GM21825 (cell line): ENCODE data around the gene NIF3L1.
"Not testable (repeated sequence)": the region's sequence is repeated elsewhere in the genome, so short reads cannot be mapped to it uniquely, and the experiment has no call there.

Source experiments
- ATAC-seq: cut with Tn5 transposase; IDR thresholded peaks from one replicate; pipeline ENCODE4 v1.9.1; 2021; ENCODE audit warnings: mild to moderate bottlenecking, moderate library complexity; ENCODE audit not compliant: unreplicated experiment

Gene NIF3L1

DNA sequence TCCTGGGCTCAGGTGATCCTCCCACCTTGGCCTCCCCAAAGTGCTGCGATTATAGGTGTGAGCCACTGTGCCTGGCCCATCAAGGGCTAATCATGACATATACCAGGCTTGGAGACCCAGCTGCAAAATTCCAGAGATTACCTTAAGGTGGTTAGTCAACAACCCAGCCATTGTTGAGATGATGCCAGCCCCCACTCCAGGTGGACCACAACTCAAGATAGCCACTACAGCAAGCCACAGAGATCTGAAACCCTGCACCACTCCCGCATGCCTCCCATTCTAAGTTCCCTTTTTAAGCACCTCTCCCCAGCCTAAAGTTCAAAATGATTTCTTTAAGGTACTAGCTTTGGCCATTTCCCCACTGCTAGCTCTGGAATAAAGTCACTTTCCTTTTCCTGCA lies 20.2 kb upstream of the NIF3L1 start:
- no peak for ATAC-seq

DNA sequence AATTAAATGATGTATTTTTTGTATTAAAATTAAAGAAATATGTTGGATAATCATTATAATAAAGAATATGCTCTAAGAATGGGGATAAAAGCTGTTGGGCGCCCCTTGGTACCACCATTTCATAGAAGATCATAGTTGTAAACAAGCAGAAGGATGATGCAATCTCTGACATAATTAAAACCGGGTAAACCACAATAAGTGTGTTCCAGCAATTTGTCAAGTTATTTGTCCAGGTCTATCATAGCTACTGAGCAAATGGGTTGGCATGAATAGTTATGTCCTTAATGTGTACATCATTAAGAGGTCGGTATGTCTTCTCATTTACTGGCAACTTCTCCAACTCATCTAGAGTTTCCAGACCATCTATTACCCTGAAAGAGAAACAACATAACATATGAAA lies 18.0 kb upstream of the NIF3L1 start:
- no peak for ATAC-seq

DNA sequence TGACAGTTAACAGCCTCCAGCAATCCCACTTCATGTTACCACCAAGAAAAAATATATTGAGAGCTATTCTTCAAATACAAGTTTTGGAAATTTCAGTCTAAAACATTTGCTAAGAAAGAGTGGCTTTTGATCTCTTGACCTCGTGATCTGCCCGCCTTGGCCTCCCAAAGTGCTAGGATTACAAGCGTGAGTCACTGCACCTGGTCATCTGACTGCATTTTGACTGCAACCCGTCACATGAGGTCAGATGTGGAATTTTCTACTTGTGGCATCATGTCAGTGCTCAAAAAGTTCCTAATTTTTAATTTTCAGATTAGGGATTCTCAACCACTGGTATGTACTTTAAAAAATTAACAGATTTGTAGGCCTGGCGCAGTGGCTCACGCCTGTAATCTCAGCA lies 15.6 kb upstream of the NIF3L1 start:
- ATAC-seq: no peak

DNA sequence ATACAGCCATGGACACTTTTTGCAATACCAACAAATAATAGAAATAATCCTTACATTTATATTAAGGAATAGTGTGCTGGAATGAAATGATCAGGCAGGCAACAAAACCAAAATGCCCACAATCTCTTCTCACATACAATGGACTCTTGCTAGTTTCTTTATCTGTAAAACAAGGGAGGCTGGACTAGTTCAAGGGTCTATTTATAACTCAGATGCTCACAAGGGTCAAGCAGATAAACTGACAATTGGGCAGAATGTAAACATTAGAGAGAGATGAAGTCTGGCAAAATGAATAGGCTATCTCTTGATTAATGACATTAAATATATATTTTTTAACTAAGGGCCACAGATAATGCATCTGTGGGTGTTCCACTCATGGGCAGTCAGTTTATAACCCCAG lies 11.7 kb upstream of the NIF3L1 start:
- no peak for ATAC-seq

DNA sequence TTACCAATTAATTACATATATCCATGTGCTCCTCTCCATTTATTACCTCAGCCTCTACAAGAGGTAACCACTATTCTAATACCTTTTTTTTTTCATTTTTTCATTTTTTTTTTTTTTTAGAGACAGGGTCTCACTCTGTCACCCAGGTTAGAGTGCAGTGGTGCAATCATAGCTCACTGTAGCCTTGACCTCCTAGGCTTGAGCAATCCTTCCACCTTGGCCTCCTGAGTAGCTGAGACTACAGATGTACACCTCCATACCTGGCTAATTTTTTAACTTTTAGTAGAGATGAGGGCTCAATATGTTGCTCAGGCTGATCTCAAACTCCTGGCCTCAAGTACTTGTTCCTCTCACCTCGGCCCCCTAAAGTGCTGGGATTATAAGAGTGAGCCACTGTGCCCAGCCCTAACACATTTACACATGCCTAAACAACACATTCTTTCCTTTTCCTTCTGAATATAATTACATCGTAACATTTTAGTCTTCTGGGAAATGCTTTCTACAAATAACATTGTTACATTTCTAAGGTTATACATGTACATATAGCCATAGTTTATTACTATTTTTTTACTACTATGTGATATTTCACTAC lies 10.8 kb upstream of the NIF3L1 start:
- ATAC-seq: no peak

DNA sequence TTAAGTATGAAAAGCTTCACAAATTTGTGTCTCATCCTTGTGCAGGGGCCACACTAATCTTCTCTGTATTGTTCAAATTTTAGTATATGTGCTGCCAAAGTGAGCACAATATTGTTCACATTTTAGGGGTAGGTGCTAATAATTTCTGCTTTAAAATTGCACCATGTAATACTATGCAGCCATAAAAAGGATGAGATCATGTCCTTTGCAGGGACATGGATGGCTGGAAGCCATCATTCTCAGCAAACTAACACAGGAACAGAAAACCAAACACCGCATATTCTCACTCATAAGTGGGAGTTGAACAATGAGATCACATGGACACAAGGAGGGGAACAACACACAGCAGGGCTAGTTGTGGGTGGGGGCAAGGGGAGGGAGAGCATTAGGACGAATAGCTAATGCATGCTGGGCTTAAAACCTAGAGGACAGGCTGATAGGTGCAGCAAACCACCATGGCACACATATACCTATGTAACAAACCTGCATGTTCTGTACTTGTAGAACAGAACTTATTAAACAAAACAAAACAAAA lies 7.4 kb upstream of the NIF3L1 start:
- ATAC-seq: not testable (repeated sequence)

DNA sequence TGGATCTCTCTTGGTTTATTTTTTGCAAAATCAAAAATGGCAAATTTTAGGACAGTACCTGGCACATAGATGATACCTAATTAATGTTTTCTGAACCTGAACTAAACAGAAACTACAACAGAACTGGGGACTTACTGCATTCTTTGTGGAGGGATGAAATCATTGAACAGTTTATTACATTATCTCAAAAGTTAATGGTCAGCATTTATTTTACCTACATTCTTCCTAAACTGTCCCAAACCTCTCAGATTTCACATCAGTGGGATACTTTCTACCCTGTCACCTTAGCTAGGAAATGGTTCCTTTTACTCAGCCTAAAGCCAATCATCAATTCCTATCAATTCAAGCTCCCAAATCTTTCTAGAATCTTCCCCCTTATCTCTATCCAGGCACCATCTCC lies 10.3 kb downstream of the NIF3L1 start:
- ATAC-seq: no peak

DNA sequence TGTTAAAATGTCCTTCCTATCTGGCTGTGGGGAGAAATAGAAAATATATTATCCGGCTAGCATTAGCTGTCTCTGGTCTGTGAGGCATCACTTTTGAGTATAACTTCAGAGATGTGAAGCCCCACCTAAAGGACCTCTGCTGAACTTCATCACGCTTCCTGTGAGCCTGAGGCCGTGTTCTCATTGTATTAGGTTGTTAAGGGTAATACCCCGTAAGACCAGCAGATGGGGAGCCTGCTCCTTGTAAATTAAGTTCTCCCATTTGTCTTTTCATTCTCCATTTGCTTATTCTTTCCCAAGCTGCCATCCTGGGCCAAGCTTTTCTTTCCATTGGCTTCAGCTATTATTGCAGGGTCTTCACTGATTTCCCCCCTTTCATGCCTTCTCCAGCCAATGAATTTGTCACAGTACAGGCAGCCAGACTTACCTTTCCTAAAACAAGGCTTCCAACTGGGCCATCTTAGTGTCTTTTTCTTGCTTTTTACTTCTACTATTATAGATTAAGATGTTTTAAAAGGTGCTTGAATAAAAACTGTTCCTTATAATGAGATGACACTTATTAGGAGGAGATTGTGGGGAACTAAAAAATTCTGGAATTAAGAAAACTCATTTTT lies 12.4 kb downstream of the NIF3L1 start:
- peak; percentile 98 for ATAC-seq

DNA sequence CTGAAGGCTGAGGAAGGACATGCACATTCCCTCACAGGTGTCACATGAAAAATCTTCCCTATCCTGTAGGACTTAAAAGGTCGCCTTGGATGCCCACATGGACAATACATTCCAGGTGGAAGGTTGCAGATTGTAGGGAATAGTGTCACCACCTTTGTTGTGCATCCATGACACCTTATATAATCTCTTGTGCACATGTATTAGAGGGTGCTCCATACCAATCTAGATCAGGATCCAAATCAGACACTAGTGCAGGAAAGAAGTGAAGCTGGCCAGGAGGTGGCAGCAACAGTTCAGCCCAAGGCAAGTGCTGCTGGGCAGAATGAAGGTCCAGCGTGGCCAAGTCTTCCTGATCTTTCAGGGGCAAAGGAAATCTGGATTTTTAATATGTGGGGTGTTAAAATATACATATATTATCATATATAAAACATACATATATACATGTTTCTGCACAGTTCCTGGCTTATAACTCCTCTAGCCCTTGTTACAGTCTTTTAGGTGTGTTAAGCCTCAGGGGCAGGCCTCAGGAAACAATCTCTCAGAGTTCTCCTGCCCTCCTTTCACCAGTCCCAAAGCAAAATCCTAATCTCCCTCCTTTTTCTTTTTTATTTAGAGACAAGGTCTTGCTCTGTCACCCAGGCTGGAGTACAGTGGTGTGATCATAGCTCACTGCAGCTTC lies 16.6 kb downstream of the NIF3L1 start:
- peak; percentile 51 for ATAC-seq

DNA sequence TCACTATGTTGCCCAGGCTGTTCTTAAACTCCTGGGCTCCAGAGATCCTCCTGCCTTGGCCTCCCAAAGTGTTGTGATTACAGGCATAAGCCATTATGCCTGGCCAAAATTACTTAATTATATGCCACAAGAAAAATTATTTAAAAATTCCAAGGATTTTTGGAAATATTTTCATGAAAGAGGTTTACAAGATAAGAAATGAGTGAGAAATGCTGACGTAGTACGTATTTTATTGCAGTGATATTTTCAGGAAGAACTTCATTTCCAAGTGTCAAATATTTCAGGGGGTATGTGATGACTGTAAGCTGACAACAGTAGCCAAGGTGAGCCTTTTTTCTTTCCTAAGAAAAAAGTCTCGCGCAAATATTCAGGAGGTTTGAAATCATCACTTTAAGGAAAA lies 20.8 kb downstream of the NIF3L1 start:
- ATAC-seq: no peak

DNA sequence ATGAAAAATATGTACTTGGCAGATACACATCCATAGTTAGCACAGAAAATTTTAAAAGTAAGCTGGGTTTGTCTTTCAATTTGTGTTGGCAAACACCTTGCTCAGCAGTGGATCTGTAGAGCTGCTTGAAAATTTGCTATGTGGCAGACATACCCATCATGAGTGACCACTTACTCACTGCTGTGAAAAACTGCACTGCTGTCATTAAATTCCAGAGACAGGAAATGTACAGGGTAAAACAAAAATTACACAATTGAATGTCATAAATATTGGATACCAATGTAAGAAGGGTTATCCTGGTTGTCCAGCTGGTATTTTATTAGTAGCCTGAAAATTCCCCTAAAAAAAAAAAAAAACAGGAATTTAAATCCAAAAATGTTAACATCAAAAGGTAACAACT lies 24.5 kb downstream of the NIF3L1 start:
- ATAC-seq: no peak

DNA sequence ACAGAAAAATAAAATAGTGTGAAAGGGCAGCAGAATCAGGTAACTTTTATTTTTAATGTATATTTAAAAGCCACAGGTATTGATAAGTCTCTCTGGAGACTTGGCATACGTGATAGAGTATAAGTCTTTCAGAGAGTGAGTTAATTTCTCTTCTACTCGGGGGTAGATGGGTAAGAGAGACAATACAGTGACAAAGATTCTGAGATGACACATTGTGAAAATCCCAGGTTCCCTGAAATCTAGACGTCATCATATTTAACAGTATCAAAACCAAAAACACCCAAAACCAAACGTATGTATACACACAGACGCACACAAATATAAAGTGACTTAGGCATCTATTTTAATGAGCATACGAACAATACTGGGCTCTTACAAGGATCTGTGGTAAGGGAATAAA lies 33.3 kb downstream of the NIF3L1 start:
- ATAC-seq: no peak

DNA sequence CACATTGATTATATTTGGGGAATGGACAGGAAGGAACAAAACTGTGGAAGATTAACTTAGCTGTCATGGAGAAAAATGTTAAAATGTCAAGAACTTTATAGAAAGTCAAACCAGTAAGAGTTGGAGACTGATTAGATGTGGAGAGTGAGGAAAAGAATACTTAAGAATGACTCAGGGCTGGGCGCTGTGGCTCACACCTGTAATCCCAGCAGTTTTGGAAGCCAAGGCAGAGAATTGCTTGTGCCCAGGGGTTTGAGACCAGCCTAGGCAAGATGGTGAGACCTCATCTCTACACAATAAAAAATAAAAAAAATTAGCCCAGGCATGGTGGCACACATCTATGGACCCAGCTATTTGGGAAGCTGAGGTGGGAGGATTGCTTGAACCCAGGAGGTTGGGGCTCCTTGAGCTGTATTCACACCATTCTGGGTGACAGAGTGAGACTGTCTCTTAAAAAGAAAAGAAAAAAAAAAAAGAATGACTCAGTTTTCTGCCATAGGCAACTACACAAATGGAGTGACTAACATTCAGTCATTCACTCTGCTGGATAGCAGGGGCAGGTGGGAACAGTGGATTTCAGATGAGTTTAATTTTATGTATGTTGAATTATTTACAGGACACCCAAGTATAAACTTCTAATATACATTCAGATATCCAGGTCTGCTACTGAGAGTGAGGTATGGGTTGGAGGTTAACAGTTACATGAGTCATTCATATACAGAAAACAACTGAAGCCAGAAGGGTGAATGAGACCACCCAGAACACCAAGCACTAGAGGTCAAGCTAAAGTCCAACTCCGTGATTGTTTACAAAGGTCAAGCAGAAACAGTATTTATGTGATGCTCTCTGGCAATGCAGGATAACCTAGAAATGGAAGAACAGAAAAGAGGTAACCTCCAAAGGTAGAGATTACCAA lies 40.4 kb downstream of the NIF3L1 start:
- ATAC-seq: no peak

DNA sequence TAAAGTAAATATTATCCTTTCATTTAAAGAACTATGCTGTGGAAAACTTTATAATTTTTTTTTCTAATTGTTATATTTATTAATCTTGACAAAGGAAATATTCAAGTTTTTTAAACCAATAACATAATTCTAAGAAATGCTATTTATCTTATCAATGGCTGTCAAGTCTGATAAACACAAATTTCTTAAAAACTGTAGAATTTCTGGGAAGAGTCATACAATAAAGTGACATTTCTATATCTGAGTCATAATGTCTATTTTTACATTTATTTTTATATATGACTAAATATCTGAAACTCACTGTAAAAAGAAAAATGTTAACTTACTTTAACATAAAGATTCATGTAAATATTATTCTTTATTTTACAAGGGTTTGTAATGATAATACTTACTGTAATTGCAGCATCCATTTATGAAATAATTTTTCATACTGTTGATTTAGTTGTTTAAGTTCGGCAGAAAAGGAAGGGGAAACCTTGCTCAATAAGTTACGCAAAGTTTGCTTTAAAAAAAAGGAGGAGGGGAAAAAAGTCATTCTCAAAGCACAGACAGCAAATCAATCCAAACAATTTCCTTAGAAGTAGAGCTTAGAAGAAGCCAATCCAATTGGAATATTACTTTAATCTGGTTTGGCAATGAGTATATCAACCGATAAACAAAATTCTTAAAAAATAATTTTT lies 41.9 kb downstream of the NIF3L1 start:
- ATAC-seq: no peak

DNA sequence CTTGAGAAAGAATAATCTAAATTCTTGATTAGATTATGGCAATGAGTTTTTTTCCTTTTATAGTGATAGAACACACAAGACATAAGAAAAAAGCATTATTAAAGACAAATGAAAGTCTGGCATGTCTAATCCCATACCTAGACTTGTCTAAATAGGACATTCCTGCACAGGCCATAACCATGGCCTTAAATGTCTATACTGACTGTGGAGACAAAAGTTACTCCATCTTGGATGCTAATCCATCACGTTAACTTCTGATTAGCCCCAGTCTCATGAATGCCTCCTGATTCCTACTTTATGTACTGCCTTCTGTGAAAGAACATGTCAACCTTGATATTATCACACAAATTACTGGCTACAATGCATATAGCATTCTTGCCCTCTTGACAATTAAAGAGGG lies 50.7 kb downstream of the NIF3L1 start:
- no peak for ATAC-seq

DNA sequence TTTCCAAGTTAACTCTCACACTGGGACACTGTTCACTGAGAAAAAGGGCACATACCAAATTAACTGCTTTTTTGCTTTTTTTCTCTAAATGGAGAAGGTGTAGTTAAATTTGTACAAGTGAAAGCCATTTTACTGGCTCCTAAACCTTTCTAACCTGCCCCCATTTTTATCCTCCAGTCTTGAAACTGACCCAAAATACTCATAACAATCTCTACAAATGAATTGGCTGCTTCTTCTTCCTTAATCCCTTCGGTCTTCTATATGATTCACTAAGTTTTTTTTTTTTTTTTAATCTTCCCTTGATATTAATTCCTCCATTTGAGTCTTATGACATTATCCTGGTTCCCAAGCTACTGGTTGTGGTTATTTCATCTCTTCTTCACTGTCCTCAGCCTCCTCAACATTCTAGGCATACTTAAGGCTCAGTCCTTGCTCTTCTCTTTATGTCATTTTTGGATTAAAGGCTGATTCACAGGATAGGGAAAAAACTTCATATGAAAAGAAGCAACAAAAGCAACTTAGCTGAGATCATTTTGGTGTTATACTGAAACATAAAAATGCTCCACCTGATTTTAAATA lies 54.4 kb downstream of the NIF3L1 start:
- no peak for ATAC-seq

DNA sequence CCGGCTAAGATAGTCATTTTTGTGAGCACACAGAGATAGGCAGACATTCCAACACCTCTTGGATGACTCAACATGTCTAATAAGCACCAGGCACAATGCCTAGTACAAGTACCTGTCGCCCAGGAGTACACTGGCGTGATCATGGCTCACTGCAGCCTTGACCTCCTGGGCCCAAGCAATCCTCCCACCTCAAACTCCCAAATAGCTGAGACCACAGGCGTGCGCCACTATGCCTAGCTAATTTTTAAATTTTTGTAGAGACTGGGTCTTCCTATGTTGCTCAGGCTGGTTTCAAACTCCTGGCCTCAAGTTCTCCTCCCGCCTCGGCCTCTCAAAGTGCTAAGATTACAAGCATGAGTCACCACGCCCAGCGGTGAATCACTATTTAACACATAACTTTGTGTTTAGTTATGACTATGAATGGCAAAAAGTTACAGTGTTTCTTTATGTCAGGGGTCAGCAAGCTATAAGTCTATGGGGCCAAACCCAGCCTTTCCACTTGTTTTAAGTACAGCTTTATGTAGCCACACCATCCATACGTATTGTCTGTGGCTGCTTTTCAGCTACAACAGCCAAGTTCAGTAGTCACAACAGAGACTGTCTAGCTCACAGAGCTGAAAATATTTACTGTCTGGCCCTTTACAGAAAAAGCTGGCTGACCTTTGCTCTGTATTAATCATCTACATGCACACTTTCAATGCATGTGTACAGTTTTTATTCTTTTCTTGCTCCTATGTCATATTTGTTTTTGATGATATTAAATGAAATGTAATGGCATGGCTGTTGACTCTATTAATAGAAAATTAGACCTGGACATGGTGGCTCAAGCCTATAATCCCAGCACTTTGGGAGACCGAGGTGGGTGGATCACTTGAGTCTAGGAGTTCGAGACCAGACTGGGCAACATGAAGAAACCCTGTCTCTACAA lies 55.6 kb downstream of the NIF3L1 start:
- ATAC-seq: no peak

DNA sequence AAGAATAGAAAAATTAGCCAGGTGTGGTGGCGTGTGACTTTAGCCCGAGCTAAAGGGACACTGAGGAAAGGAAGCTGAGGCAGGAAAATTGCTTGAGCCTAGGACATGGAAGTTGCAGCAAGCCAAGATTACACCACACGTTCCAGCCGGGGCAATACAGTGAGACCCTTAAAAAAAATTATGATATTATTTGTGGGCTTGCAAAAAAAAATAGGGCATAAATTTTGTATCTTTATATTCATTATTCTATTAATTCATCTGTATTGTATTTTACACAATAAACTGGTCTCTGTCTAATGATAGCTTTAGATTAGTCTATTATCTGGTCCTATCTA lies 56.2 kb downstream of the NIF3L1 start:
- no peak for ATAC-seq

DNA sequence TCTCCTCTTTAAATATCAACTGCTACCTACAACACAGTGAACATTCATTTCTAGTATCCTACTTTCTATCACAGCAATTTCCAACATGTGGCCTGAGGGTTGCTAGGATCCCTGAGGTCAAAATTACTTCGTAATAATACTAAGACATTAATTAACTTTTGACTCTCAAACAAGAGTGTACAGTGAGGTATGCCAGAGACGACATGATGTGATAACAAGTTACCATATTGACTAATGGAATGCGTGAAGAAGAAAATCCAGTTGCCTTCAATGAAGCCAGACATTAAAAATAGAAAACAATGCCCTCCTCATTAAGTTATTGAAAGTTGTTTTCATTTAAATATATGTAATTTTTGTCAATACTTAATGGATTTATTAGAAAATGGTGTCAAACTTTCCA lies 61.2 kb downstream of the NIF3L1 start:
- ATAC-seq: no peak
